ENCODE measurements around the gene ADD3. TPM values are rescaled to one million over a fixed set of nuclear protein-coding genes. Genes with fewer than 3 reads are reported as not detected.

ADD3 gene
- total and polyA plus RNA-seq, 10 of the 15 experiments (the other 5 are each of a cell fraction or from before 2014, with no cell fraction given) = 27.3 to 129 (median 67.8) TPM

DNA sequence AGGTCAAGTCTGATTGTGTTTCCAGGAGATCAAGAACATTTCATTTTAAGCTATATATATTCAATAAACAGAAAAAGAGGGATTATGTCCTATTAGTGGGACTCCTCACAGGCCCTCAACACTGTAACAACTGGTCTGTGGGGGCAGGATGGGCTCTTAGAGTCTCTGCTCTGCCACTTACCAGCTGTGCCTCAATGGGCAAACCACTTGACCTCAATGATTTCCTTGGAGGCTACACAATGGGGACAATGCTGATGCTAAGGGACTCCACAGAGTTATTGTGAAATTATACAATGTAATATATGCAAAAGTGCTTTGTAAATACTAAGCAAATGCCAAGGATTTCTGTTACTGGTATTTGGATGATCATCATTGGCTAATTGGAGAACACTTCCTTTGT lies 166.4 kb downstream of the ADD3 start:
- ChIA-PET POLR2A (no interaction called here), RAD21 (ENCODE audit: unreplicated experiment) (no interaction called here), CTCF (interaction anchor here (1.5 kb wide), 1 partner anchor 17 kb away, joined by 4 read pairs; no protein-coding TSS in a partner anchor), SMC1A (ENCODE audit: uncharacterized antibody, unreplicated experiment) (interaction anchor here (1.3 kb wide), 1 partner anchor 31 kb away, joined by 3 read pairs; no protein-coding TSS in a partner anchor)
- Histone ChIP-seq H3K9ac (ENCODE audit: control insufficient read depth, insufficient read depth, low read length) (no peak overlapping the region), H3K27me3 (replicated peaks in 1 of 2; ENCODE audit: control insufficient read depth in 2 of 2, insufficient read depth in 2 of 2, low read length in 1 of 2) (peaks cover 4 to 5% of the 10 kb centered on the region in 2 experiments; a peak in 3 of 4 replicates), H3K4me3 (no peak overlapping the region), H2AFZ (ENCODE audit: control insufficient read depth, low read depth, low read length) (no peak overlapping the region), H3K79me2 (ENCODE audit: control insufficient read depth, insufficient read depth, low read length) (no peaks in the 10 kb centered on the region), H3K4me1 (ENCODE audit: control insufficient read depth, insufficient read depth, low read length) (no peaks in the 10 kb centered on the region), H3K36me3 (ENCODE audit: control insufficient read depth in 2 of 2, insufficient read depth in 2 of 2, low read length in 1 of 2) (no peaks in the 10 kb centered on the region), H3K4me2 (ENCODE audit: control insufficient read depth, insufficient read depth) (no peak overlapping the region), H3K9me3 (replicated peaks; ENCODE audit: control insufficient read depth, insufficient read depth, low read length) (no peaks in the 10 kb centered on the region), H4K20me1 (ENCODE audit: control insufficient read depth, insufficient read depth) (0 out of 2 replicates have a peak, but pooled peaks cover 3% of the 10 kb centered on the region), H3K27ac (ENCODE audit: control insufficient read depth, insufficient read depth) (no peak overlapping the region)
- no peak for DNase-seq (ENCODE audit: low read depth, low spot score)
- BruUV-seq (replicated peaks) = no TSS peak
- no peak for ATAC-seq
- in situ Hi-C loops (cut with MboI) (no loop called here), intact Hi-C loops (cut with micrococcal nuclease; ENCODE audit: unreplicated experiment) (no loop called here)
- TF ChIP-seq, protein P1, sequence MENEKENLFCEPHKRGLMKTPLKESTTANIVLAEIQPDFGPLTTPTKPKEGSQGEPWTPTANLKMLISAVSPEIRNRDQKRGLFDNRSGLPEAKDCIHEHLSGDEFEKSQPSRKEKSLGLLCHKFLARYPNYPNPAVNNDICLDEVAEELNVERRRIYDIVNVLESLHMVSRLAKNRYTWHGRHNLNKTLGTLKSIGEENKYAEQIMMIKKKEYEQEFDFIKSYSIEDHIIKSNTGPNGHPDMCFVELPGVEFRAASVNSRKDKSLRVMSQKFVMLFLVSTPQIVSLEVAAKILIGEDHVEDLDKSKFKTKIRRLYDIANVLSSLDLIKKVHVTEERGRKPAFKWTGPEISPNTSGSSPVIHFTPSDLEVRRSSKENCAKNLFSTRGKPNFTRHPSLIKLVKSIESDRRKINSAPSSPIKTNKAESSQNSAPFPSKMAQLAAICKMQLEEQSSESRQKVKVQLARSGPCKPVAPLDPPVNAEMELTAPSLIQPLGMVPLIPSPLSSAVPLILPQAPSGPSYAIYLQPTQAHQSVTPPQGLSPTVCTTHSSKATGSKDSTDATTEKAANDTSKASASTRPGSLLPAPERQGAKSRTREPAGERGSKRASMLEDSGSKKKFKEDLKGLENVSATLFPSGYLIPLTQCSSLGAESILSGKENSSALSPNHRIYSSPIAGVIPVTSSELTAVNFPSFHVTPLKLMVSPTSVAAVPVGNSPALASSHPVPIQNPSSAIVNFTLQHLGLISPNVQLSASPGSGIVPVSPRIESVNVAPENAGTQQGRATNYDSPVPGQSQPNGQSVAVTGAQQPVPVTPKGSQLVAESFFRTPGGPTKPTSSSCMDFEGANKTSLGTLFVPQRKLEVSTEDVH (IDR thresholded peaks at IDR 0.05; ENCODE audit: low read depth, partially characterized antibody) = no peak
- TF ChIP-seq, protein P2, sequence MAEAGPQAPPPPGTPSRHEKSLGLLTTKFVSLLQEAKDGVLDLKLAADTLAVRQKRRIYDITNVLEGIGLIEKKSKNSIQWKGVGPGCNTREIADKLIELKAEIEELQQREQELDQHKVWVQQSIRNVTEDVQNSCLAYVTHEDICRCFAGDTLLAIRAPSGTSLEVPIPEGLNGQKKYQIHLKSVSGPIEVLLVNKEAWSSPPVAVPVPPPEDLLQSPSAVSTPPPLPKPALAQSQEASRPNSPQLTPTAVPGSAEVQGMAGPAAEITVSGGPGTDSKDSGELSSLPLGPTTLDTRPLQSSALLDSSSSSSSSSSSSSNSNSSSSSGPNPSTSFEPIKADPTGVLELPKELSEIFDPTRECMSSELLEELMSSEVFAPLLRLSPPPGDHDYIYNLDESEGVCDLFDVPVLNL (IDR thresholded peaks at IDR 0.05; ENCODE audit: low read depth, low read length) = no peak
- TF ChIP-seq, protein P3, sequence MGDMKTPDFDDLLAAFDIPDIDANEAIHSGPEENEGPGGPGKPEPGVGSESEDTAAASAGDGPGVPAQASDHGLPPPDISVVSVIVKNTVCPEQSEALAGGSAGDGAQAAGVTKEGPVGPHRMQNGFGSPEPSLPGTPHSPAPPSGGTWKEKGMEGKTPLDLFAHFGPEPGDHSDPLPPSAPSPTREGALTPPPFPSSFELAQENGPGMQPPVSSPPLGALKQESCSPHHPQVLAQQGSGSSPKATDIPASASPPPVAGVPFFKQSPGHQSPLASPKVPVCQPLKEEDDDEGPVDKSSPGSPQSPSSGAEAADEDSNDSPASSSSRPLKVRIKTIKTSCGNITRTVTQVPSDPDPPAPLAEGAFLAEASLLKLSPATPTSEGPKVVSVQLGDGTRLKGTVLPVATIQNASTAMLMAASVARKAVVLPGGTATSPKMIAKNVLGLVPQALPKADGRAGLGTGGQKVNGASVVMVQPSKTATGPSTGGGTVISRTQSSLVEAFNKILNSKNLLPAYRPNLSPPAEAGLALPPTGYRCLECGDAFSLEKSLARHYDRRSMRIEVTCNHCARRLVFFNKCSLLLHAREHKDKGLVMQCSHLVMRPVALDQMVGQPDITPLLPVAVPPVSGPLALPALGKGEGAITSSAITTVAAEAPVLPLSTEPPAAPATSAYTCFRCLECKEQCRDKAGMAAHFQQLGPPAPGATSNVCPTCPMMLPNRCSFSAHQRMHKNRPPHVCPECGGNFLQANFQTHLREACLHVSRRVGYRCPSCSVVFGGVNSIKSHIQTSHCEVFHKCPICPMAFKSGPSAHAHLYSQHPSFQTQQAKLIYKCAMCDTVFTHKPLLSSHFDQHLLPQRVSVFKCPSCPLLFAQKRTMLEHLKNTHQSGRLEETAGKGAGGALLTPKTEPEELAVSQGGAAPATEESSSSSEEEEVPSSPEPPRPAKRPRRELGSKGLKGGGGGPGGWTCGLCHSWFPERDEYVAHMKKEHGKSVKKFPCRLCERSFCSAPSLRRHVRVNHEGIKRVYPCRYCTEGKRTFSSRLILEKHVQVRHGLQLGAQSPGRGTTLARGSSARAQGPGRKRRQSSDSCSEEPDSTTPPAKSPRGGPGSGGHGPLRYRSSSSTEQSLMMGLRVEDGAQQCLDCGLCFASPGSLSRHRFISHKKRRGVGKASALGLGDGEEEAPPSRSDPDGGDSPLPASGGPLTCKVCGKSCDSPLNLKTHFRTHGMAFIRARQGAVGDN (IDR thresholded peaks at IDR 0.05) = no peak
- TF ChIP-seq, protein P4, sequence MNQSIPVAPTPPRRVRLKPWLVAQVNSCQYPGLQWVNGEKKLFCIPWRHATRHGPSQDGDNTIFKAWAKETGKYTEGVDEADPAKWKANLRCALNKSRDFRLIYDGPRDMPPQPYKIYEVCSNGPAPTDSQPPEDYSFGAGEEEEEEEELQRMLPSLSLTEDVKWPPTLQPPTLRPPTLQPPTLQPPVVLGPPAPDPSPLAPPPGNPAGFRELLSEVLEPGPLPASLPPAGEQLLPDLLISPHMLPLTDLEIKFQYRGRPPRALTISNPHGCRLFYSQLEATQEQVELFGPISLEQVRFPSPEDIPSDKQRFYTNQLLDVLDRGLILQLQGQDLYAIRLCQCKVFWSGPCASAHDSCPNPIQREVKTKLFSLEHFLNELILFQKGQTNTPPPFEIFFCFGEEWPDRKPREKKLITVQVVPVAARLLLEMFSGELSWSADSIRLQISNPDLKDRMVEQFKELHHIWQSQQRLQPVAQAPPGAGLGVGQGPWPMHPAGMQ (IDR thresholded peaks at IDR 0.05; ENCODE audit: borderline replicate concordance) = no peak
- TF ChIP-seq PAX5 (IDR thresholded peaks at IDR 0.05; ENCODE audit: borderline replicate concordance, low read depth, low read length) (no peak), CREM (IDR thresholded peaks at IDR 0.05; ENCODE audit: low read depth) (no peak), ZNF622 (IDR thresholded peaks at IDR 0.05) (no peak), RUNX3 (IDR thresholded peaks at IDR 0.05; ENCODE audit: low read length) (no peak), RB1 (IDR thresholded peaks at IDR 0.05; ENCODE audit: borderline replicate concordance) (no peak)
- TF ChIP-seq, protein P5, sequence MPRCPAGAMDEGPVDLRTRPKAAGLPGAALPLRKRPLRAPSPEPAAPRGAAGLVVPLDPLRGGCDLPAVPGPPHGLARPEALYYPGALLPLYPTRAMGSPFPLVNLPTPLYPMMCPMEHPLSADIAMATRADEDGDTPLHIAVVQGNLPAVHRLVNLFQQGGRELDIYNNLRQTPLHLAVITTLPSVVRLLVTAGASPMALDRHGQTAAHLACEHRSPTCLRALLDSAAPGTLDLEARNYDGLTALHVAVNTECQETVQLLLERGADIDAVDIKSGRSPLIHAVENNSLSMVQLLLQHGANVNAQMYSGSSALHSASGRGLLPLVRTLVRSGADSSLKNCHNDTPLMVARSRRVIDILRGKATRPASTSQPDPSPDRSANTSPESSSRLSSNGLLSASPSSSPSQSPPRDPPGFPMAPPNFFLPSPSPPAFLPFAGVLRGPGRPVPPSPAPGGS (IDR thresholded peaks at IDR 0.05; ENCODE audit: borderline replicate concordance, insufficient read depth, low read depth, low read length, poor library complexity, severe bottlenecking) = no peak
- TF ChIP-seq, protein P6, sequence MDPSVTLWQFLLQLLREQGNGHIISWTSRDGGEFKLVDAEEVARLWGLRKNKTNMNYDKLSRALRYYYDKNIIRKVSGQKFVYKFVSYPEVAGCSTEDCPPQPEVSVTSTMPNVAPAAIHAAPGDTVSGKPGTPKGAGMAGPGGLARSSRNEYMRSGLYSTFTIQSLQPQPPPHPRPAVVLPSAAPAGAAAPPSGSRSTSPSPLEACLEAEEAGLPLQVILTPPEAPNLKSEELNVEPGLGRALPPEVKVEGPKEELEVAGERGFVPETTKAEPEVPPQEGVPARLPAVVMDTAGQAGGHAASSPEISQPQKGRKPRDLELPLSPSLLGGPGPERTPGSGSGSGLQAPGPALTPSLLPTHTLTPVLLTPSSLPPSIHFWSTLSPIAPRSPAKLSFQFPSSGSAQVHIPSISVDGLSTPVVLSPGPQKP (IDR thresholded peaks at IDR 0.05; ENCODE audit: low read depth, low read length) = no peak
- no peak for FAIRE-seq

Measured in GM12878 (cell line).